ENCODE measurements around the gene TACR1. TPM values are rescaled to one million over a fixed set of nuclear protein-coding genes. Genes with fewer than 3 reads are reported as not detected.

TACR1 gene
- total RNA-seq, 1 experiment from 2014 or later: not detected

GRCh38 chr2:75138528-75138927 is 60.8 kb downstream of the TACR1 start:
- DNase-seq (ENCODE audit: low read depth, low spot score): no peak
- H3K36me3 ChIP-seq (ENCODE audit: control insufficient read depth in 1 of 2, insufficient read depth in 2 of 2, low read length in 2 of 2): no peaks in the 10 kb centered on the region
- no peak overlapping the region for H3K4me2 ChIP-seq (ENCODE audit: low read length)
- peaks cover 50% of the 10 kb centered on the region for H3K27me3 ChIP-seq (ENCODE audit: insufficient read depth, low read length)
- H3K9me2 ChIP-seq (ENCODE audit: insufficient read depth): no peaks in the 10 kb centered on the region
- no peak overlapping the region for H3K9ac ChIP-seq (ENCODE audit: low read length)
- no peaks in the 10 kb centered on the region for H3K4me1 ChIP-seq (ENCODE audit: control insufficient read depth in 1 of 2, insufficient read depth in 2 of 2, low read length in 2 of 2)
- H3K27ac ChIP-seq (ENCODE audit: low read depth, low read length): no peak overlapping the region
- RAD21 ChIA-PET (ENCODE audit: low non-redundant PET in 1 of 2, low total read pairs in 2 of 2, uncharacterized antibody in 2 of 2, unreplicated experiment in 2 of 2): no interaction called here
- TF ChIP-seq SRF (IDR thresholded peaks at IDR 0.05; ENCODE audit: low read depth) (no peak), SIN3A (IDR thresholded peaks at IDR 0.05; ENCODE audit: low read depth) (no peak), MAX (IDR thresholded peaks at IDR 0.05) (no peak)
- CTCF ChIA-PET: no interaction called here
- POLR2A ChIA-PET: no interaction called here
- no peak overlapping the region for H2AFZ ChIP-seq (ENCODE audit: low read depth, low read length, poor library complexity, severe bottlenecking)
- H4K20me1 ChIP-seq (ENCODE audit: insufficient read depth): no peaks in the 10 kb centered on the region
- no peaks in the 10 kb centered on the region for H3K9me3 ChIP-seq (ENCODE audit: control insufficient read depth in 1 of 2, insufficient read depth in 1 of 2, low read depth in 1 of 2, low read length in 2 of 2)
- no peaks in the 10 kb centered on the region for H3K79me2 ChIP-seq (ENCODE audit: insufficient read depth, low read length)
- H3K4me3 ChIP-seq (replicated peaks in 1 of 2; ENCODE audit: low read depth in 1 of 2, low read length in 2 of 2): no peak overlapping the region
- ATAC-seq: no peak
- no TSS peak for BruUV-seq (replicated peaks)
- intact Hi-C loops (cut with micrococcal nuclease): no loop called here

- POLR2A ChIA-PET: no interaction called here
- Histone ChIP-seq H3K9ac (ENCODE audit: low read length) (no peak overlapping the region), H3K27me3 (ENCODE audit: insufficient read depth, low read length) (peaks cover 25% of the 10 kb centered on the region), H2AFZ (ENCODE audit: low read depth, low read length, poor library complexity, severe bottlenecking) (no peak overlapping the region), H3K27ac (ENCODE audit: low read depth, low read length) (no peak overlapping the region), H3K4me3 (replicated peaks in 1 of 2; ENCODE audit: low read depth in 1 of 2, low read length in 2 of 2) (no peak overlapping the region), H3K9me3 (ENCODE audit: control insufficient read depth in 1 of 2, insufficient read depth in 1 of 2, low read depth in 1 of 2, low read length in 2 of 2) (no peaks in the 10 kb centered on the region), H3K9me2 (ENCODE audit: insufficient read depth) (no peaks in the 10 kb centered on the region; the same call in 1 of the 2 replicates), H3K79me2 (ENCODE audit: insufficient read depth, low read length) (no peaks in the 10 kb centered on the region), H3K4me1 (ENCODE audit: control insufficient read depth in 1 of 2, insufficient read depth in 2 of 2, low read length in 2 of 2) (no peaks in the 10 kb centered on the region), H4K20me1 (ENCODE audit: insufficient read depth) (no peaks in the 10 kb centered on the region), H3K4me2 (ENCODE audit: low read length) (no peak overlapping the region), H3K36me3 (ENCODE audit: control insufficient read depth in 1 of 2, insufficient read depth in 2 of 2, low read length in 2 of 2) (no peaks in the 10 kb centered on the region)
- intact Hi-C loops (cut with micrococcal nuclease): no loop called here
- no peak for ATAC-seq
- RAD21 ChIA-PET (ENCODE audit: low non-redundant PET in 1 of 2, low total read pairs in 2 of 2, uncharacterized antibody in 2 of 2, unreplicated experiment in 2 of 2): no interaction called here
- DNase-seq (ENCODE audit: low read depth, low spot score): no peak
- CTCF ChIA-PET: no interaction called here
- no TSS peak for BruUV-seq (replicated peaks)
- TF ChIP-seq ATF3 (IDR thresholded peaks at IDR 0.05) (no peak), CEBPB (IDR thresholded peaks at IDR 0.05; ENCODE audit: low read depth) (no peak), RAD21 (IDR thresholded peaks at IDR 0.05; ENCODE audit: low read depth) (no peak), MAX (IDR thresholded peaks at IDR 0.05) (no peak), SIN3A (IDR thresholded peaks at IDR 0.05; ENCODE audit: low read depth) (no peak), EGR1 (IDR thresholded peaks at IDR 0.05; ENCODE audit: low read depth) (no peak), JUND (IDR thresholded peaks at IDR 0.05) (no peak), ZFX (IDR thresholded peaks at IDR 0.05) (no peak), POLR2AphosphoS5 (IDR thresholded peaks at IDR 0.05; ENCODE audit: low read depth, low read length) (no peak), CTCF (IDR thresholded peaks at IDR 0.05 in 2 of 3, conservative IDR thresholded peaks at IDR 0.05 in 1 of 3; ENCODE audit: borderline replicate concordance in 1 of 3, insufficient read depth in 1 of 3, low read depth in 2 of 3, low read length in 2 of 3) (no peak), SP1 (IDR thresholded peaks at IDR 0.05; ENCODE audit: low read depth) (no peak), REST (IDR thresholded peaks at IDR 0.05; ENCODE audit: low read depth) (no peak), EZH2 (IDR thresholded peaks at IDR 0.05) (no peak), CBX3 (IDR thresholded peaks at IDR 0.05; ENCODE audit: low read depth) (no peak), TCF7L2 (IDR thresholded peaks at IDR 0.05; ENCODE audit: borderline replicate concordance, extremely low read depth, insufficient read depth, insufficient read length) (no peak)
Observed at GRCh38 chr2:75135776-75136400, 63.4 kb downstream of the TACR1 start.

Measured in HCT116 (cell line).